K562 (cell line): ENCODE measurements around the gene CYP2D6. TPM values are rescaled to one million over a fixed set of nuclear protein-coding genes. Genes with fewer than 3 reads are reported as not detected.

Experiments
- BRCA1 ChIP-seq, 2 experiments: fragments of 450-650 bp in 1 of 2; sonication (generic) in 1 of 2; formaldehyde crosslinking in 1 of 2; IDR thresholded peaks; 2 replicates each; pipeline versions ENCODE4 v1.5.0 to v1.6.1; 2017 to 2020; ENCODE audit warnings: mild to moderate bottlenecking in 1 of 2, missing genetic modification reagents in 1 of 2
- EGR1 ChIP-seq: fragments of 450-650 bp; conservative IDR thresholded peaks from 2 replicates; pipeline ENCODE4 v1.6.1; 2017; ENCODE audit warnings: mild to moderate bottlenecking
- HEY1 ChIP-seq: fragments of 250-450 bp; sonication (Bioruptor Pico); IDR thresholded peaks from 2 replicates; pipeline ENCODE4 v1.5.0; 2020; ENCODE audit warnings: mild to moderate bottlenecking, moderate library complexity, borderline replicate concordance
- KLF13 ChIP-seq: fragments of 450-650 bp; IDR thresholded peaks from 2 replicates; pipeline ENCODE4 v1.6.1; 2016; ENCODE audit warnings: missing genetic modification characterization, low read depth, mild to moderate bottlenecking, missing compliant biosample characterization, moderate library complexity, borderline replicate concordance
- NCOA6 ChIP-seq: fragments of 450-650 bp; IDR thresholded peaks from 2 replicates; pipeline ENCODE4 v1.6.1; 2017; ENCODE audit warnings: mild to moderate bottlenecking
- NFE2L1 ChIP-seq: fragments of 450-650 bp; IDR thresholded peaks from 2 replicates; pipeline ENCODE4 v1.6.1; 2016; ENCODE audit warnings: missing genetic modification characterization, low read depth, mild to moderate bottlenecking, missing compliant biosample characterization, moderate library complexity, borderline replicate concordance
- PRDM10 ChIP-seq: fragments of 450-650 bp; IDR thresholded peaks from 2 replicates; pipeline ENCODE4 v1.6.1; 2018; ENCODE audit not compliant: partially characterized antibody
- RBBP5 ChIP-seq: fragments of 200-600 bp; sonication (generic); IDR thresholded peaks from 2 replicates; pipeline ENCODE4 v1.6.1; 2012; ENCODE audit warnings: borderline replicate concordance, mild to moderate bottlenecking, low read length, control low read depth, inconsistent platforms; ENCODE audit not compliant: insufficient read depth, poor library complexity, severe bottlenecking
- RBFOX2 ChIP-seq: fragments of 200-400 bp; formaldehyde crosslinking; IDR thresholded peaks from 2 replicates; pipeline ENCODE4 v1.6.1; 2017; ENCODE audit warnings: low read depth, mild to moderate bottlenecking, low read length, moderate library complexity
- USF2 ChIP-seq: sonication (generic); formaldehyde crosslinking; IDR thresholded peaks from 2 replicates; pipeline ENCODE4 v1.5.0; 2020; ENCODE audit warnings: missing genetic modification reagents
- ZBTB11 ChIP-seq, 3 experiments: fragments of 200-800 bp in 1 of 3; fragments of 250-450 bp in 1 of 3; fragments of 450-650 bp in 1 of 3; sonication (Bioruptor Pico) in 1 of 3; sonication (Bioruptor generic) in 1 of 3; formaldehyde crosslinking in 1 of 3; IDR thresholded peaks; 2 replicates each; pipeline versions ENCODE4 v1.6.1 to v1.8.0; 2016 to 2022; ENCODE audit warnings: mild to moderate bottlenecking in 2 of 3, missing genetic modification characterization in 2 of 3, missing compliant biosample characterization in 1 of 3, moderate library complexity in 1 of 3
- ZNF740 ChIP-seq, 3 experiments: fragments of 200-800 bp in 1 of 3; sonication (Bioruptor generic) in 1 of 3; sonication (generic) in 1 of 3; formaldehyde crosslinking in 1 of 3; IDR thresholded peaks; 2 replicates each; pipeline versions ENCODE4 v1.6.1 to v1.8.0; 2016 to 2022; ENCODE audit warnings: mild to moderate bottlenecking in 2 of 3, missing compliant biosample characterization in 2 of 3, missing genetic modification characterization in 2 of 3, missing genetic modification reagents in 1 of 3
- ZNF785 ChIP-seq: fragments of 250-450 bp; sonication (Bioruptor Pico); IDR thresholded peaks from 2 replicates; pipeline ENCODE4 v1.4.0; 2020; ENCODE audit warnings: mild to moderate bottlenecking
- ZSCAN32 ChIP-seq: fragments of 450-650 bp; formaldehyde crosslinking; IDR thresholded peaks from 2 replicates; pipeline ENCODE4 v1.4.0; 2020; ENCODE audit warnings: mild to moderate bottlenecking, moderate library complexity
- polyA plus RNA-seq, 8 experiments: library from polyadenylated mRNA; depleted of rRNA in 4 of 8; stranded (reverse) in 5 of 8; unstranded in 3 of 8; fragments of >200 nt; fragmentation: Nextera tagmentation in 2 of 8; fragmentation: Illumina TruSeq in 1 of 8; extraction: Ambion mirVana in 2 of 8; extraction: Trizol in 1 of 8; gene quantifications; 2 replicates each; pipeline versions ENCODE4 v1.2.1 to v1.2.3, GENCODE V29; 2011 to 2014; ENCODE audit warnings: inconsistent platforms in 1 of 8, missing spikeins in 1 of 8
- total RNA-seq, 7 experiments: library from RNA; depleted of rRNA in 6 of 7; stranded (reverse); fragments of >200 nt in 6 of 7; fragmentation: Illumina TruSeq in 2 of 7; extraction: Trizol in 2 of 7; gene quantifications; 2 replicates each; pipeline versions ENCODE4 v1.2.1 to v1.2.3, GENCODE V29; 2011 to 2021; ENCODE audit warnings: low replicate concordance in 1 of 7

The CYP2D6 gene
- total and polyA plus RNA-seq, 9 of the 15 experiments (the other 6 are each of a cell fraction or from before 2014, with no cell fraction given): 0.04 to 0.20 (median 0.09) TPM; not detected in 5

- TF ChIP-seq ZBTB11 (CRISPR knock-in tag; IDR thresholded peaks at IDR 0.05) (0 out of 6 replicates have a peak, but pooled peaks of 1 of the 3 experiments have one; percentile 42), NFE2L1 (no peak), RBFOX2 (peak; percentile 93), USF2 (peak; percentile 35), ZNF785 (CRISPR knock-in tag) (no peak), EGR1 (peak; percentile 54), BRCA1 (IDR thresholded peaks at IDR 0.05) (no peak), BRCA1 (CRISPR knock-in tag; IDR thresholded peaks at IDR 0.05) (no peak), HEY1 (CRISPR knock-in tag) (no peak), PRDM10 (no peak), RBBP5 (peak; percentile 84), ZNF740 (CRISPR knock-in tag; IDR thresholded peaks at IDR 0.05) (no peak), ZNF740 (tag; IDR thresholded peaks at IDR 0.05) (0 out of 4 replicates have a peak, but pooled peaks of 1 of the 2 experiments have one; percentile 28), NCOA6 (peak; percentile 44; the same call in 1 of the 2 replicates), ZSCAN32 (CRISPR knock-in tag) (no peak), KLF13 (tag) (peak; percentile 85)
Observed at GRCh38 chr22:42079319-42080251, 51.0 kb downstream of the CYP2D6 start, which contains the start of gene SMDT1 (continued).
